ENCODE results near the gene BNIP3.
"Not testable (repeated sequence)": the region's sequence is repeated elsewhere in the genome, so short reads cannot be mapped to it uniquely, and the experiment has no call there.

Gene BNIP3

DNA sequence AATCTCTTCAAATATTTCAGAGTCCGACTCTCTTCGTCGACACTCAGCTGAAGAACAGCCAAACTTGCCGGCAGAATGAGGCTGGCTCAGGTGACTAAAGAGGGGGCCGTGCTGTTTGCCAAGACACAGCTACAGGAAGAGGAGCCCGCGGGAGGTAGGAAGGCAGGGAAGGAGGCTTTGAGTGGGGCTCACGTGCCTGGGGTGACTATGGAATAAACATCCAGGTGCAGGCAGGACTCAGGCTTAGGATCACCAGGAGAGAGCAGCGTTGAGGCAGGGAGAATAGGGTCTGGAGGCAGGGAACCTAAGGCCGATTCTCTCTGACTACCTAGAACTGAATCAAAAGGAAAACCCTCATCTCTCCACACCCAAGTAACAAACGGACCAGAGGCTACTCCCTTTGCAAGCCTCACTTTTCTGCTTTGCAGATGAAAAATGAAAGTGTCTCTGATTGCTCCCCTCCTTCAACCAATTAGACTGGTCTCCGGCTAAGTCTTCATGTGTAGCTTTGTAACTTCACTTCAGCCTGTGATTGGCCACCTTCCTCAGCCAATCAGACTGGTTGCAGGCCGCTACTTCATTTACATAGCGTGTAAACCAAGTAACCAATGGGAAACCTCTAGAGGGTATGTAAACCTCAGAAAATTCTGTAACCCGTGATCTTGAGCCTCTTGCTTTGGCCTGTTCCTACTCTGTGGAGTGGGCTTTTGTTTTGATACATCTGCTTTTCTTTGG is 19.7 kb upstream of the BNIP3 start:
- DNase-seq (ENCODE audit: low read depth in 2 of 2): no peak

DNA sequence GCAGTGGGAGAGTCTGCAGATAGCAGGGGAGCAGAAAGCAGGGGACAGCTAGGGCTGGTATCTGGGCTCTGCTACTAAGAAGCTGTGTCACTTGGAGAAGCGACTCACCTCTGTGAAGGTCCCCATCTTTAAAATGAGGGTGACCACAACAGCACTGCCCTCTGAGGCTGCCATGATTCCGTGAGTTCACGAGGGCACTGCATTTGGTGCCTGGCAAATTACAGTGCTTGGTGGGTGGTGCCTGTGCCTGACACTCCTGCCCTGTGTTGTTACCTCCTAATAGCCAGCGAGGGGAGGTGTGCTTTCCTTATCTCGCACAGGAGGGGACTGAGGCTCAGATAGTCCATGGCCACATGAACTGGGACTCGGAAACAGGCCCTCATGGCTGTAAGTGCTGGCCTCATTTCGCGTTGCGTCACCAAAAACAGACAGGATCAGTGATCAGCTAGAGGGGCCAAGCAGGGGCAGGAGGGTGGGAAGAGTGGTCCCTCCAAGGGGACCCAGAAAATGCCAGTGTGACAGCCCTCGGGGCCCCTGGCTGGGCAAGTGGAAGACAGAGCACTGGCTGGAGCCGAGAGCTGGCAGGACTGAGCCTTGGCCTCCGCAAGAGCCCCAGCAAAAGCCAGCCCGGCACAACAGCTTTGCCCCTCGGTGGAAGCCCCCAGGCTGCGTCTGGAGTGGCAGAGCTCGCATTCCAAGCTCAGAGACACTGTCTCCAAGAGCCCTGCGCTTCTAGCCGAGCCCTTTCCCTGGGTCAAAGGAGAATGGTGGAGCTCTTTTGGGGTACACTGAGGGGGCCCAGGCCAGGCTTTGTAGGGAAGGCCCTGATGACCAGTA is 17.3 kb upstream of the BNIP3 start:
- DNase-seq (ENCODE audit: low read depth in 2 of 2): no peak

DNA sequence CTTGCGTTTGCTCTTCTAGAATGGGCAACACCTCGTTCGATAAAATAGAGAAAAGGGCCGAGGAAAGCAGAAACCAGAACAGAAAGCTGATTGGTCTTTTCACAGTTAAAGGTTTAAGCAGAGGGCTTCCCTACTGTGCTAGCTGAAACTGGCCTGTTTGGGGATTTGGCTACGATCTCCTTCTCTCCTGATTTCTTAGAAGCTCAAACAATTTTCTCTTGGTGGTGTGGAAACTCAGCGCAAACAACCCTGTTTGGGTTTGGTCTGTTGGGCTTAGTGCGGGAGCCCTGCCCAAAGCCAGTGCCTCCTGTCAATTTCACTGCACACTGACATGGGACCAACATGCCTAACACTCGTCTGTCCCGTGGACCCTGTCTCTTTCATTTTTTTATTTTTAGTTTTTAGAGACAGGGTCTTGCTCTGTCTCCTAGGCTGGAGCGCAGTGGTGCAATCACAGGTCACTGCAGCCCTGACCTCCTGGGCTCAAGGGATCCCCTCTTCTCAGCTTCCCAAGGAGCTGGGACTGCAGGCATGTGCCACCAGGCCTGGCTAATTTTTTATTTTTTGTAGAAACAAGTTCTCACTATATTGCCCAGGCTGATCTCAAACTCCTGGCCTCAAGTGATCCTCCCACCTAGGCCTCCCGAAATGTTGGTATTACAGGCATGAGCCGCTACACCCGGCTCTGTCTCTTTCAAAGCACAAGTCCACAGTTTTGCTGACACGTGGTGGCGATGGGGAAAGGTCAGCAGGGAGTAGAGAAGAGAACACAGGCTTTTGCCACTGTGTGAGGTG is 16.5 kb upstream of the BNIP3 start:
- DNase-seq (ENCODE audit: low read depth in 2 of 2): no peak

DNA sequence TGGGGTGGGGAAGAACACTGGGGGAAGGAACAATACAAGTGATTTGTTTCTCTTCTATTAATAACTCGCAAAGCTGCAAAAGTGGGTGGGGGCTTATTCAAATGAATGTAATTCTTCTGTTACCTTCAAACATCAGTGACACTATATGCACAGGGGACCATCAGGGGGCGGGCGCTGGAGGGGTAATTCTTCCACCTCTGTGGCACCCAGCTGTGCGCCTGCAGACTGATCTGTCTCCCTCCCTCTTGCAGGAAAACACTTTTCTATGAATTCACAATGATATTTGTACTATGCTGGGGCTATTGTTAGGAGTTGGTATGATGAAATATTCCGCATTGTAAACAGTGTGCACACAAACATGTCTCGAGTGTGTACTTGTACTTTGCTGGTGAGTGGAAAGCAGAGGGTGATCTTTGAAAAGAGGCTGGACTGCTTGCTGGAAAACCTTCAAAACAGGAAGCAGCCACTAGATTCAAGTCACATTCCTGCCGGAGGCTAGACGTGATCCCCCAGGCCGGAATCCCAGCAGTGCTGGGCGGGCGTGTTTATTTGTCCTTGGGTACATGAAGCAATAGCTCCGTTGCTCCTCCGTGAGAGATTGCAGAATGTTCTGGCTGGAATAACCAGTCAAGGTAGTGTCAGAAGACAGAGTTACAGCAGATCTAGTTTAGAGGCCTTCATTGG is 15.8 kb upstream of the BNIP3 start:
- no peak for DNase-seq (ENCODE audit: low read depth in 2 of 2)

DNA sequence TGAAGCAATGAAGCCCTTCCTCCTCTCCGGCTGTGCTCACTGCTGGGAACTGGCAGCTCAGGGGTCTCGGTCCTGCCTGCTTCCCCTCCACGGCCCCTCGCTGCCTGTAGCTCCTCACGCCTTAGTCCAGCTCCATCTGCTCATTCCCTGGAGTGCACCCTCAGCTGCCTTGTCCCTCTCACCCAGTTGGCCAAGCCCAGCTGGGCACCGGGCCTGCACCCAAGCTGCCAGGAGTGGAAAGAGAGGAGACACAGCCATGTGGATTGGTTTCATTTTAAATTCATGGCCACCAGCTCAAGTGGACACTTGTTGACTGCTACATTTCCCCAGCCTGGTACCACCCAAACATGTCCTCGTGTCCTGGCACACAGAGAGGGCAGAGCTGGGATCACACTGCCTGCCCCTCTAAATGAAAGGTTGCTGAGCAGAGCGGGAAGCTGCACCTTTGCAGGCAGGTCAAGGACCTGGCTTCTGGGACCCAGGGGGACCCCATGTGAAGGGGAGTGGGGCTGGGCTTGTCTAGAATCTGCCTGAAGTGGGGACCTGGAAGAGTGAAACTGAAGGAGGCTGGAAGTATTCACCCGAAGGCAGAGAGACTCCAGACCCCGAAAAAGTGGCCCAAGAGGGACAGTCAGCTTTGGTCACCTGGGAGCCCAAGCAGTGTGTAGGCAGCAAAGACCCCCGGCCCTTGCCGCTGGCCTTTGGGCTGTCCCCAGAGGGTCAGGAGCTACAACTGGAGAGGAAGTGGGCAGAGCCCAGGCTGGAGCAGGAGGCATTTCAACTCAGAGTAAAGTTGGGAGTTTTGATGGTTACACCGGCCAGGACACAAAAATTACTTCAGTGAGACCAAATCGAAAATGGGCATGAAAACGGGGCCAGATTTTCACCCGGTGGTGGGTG is 15.0 kb upstream of the BNIP3 start:
- DNase-seq (ENCODE audit: low read depth in 2 of 2): no peak

DNA sequence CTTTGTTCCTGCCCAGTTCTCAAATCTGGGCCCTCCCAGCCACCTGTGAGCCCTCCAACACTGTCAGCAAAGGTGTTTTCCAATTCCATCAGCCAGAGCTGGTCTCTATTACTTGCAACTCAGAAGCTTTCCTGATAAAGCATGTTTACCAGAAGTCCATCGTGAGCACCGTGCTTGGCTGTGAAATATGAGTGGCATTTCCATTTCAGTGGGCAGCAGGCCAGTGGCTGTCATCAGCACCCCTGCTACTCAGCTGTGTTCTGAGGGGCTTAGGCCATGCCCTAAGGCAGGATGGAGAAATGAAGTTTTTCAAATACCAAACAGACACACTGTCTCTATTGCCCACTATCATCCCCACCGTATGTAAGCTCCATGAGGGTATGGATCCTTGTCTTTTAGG is 12.7 kb upstream of the BNIP3 start:
- no peak for DNase-seq (ENCODE audit: low read depth in 2 of 2)

DNA sequence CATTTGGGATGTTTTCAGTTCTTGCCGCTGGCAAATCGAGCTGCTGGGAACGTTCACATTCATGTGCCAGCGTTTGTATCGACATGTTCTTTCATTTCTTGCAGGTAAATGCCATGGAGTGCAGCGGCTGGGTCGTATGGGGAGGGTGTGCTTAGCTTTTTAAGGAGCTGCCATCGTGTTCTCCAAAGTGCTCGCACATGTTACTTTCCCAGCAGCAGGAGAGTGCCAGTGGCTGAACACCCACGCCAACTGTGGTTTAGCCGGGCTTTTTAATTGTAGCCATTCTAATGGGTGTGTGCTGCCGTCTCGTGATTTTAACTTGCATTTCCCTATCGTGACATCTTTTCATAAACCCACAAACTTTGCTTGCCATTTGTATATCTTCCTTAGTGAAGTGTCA is 11.6 kb upstream of the BNIP3 start:
- DNase-seq (ENCODE audit: low read depth in 2 of 2): no peak

DNA sequence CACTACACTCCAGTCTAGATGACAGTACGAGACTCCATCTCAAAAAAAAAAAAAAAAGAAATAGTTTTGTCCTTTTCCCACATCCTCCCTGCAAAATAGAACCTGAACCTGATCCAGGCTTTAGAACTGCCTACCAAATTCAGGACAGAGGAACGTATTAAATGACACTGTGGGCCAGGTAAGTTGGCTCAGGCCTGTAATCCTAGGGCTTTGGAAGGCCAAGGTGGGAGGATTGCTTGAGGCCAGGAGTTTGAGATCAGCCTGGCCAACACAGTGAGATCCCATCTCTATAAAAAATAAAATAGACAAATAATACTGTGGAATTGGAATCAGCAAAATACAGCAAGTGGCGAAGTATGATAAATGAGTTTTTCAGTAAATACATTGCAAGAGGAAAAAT is 10.0 kb upstream of the BNIP3 start:
- no peak for DNase-seq (ENCODE audit: low read depth in 2 of 2)

DNA sequence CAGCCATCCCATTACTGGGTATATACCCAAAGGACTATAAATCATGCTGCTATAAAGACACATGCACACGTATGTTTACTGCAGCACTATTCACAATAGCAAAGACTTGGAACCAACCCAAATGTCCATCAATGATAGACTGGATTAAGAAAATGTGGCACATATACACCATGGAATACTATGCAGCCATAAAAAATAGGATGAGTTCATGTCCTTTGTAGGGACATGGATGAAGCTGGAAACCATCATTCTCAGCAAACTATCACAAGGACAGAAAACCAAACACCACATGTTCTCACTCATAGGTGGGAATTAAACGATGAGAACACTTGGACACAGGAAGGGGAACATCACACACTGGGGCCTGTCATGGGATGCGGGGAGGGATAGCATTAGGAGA is 6.1 kb upstream of the BNIP3 start:
- not testable (repeated sequence) for DNase-seq (ENCODE audit: low read depth in 2 of 2)

DNA sequence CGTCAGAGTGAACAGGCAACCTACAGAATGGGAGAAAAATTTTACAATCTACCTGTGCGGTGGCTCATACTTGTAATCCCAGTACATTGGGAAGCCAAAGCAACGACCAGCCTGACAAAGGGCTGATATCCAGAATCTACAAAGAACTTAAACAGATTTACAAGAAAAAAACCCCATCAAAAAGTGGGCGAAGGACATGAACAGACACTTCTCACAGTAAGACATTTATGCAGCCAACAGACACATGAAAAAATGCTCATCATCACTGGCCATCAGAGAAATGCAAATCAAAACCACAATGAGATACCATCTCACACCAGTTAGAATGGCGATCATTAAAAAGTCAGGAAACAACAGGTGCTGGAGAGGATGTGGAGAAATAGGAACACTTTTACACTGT is 5.6 kb upstream of the BNIP3 start:
- DNase-seq (ENCODE audit: low read depth in 2 of 2): not testable (repeated sequence)

DNA sequence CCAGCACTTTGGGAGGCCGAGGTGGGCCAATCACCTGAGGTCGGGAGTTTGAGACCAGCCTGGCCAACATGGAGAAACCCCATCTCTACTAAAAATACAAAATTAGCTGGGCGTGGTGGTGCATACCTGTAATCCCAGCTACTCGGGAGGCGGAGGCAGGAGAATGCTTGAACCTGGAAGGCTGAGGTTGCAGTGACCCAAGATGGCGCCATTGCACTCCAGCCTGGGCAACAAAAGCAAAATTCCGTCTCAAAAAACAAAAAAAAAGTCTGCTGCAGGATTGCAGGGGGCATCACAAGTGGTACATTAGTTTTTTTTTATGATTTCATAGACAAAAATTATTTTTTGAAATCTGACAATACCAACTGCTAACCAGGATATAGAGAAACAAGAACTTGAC is 5.1 kb upstream of the BNIP3 start:
- not testable (repeated sequence) for DNase-seq (ENCODE audit: low read depth in 2 of 2)

DNA sequence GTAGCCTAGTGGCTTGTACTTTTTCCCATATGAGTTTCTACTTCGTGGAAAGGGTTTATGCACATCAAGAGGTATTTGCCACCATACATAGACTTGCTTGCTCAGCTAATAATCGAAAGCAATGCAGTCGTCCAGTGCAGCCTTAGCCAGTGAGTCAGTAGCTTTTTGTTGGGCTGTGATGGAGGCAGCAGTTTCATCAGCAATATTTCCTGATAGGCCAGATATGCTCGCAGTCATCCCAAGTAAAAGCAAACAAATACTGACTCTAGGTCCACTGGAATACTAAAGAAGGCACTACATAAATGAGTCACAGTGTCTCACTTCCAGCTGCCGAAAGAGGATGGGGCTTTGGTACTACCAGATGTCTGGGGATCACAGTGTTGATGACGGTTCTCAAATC is 2.1 kb upstream of the BNIP3 start:
- no peak for DNase-seq (ENCODE audit: low read depth in 2 of 2)

DNA sequence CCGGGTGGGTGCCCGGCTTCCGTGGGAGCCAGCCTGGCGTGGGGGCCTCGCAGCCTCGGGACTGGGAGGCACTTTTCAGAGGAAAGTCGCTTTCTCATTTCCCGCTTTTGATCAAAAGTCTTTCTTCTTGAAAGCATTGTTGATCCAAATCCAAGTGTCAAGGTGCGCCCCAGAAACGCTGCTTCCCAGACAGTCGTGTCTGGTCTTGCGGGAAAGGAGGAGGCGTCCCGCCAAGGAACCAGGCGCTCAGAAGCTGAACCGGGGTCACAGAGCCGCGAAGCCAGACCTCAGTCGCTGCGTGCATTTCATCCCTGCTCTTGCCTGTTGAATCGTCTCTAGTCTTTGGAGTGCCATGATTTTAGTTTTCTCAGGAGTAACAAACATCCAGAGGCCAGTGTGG is 1.1 kb upstream of the BNIP3 start:
- DNase-seq (ENCODE audit: low read depth in 2 of 2): no peak

DNA sequence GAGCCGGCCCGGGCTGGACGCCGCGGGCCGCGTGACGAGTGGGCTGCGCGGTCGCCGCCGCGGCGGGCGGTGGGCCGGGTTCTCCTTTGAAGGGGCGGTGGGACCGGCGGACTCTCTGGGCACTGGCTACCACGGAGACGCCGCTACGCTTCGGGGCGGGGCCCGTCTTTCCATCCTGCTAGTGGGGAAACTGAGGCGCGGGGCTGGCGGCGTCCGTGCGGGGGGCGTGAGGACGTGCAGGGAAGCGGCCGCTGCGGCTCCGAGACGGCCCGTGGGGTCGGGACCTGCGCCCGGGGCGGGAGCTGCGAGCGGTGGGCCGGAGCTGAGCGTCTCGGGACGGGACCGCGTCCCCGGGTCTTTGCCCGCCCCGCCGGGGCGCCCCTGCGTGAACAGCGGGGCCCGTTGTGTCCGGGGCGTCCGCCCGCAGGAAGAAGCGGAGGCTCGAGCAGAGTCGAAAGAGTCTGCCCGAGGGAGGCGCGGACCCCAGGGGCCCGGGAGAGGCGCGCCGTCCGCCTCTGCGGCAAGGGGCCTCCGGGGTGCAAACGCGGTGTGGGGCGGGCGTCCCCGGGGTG is 548 bp upstream of the BNIP3 start:
- no peak for DNase-seq (ENCODE audit: low read depth in 2 of 2)

DNA sequence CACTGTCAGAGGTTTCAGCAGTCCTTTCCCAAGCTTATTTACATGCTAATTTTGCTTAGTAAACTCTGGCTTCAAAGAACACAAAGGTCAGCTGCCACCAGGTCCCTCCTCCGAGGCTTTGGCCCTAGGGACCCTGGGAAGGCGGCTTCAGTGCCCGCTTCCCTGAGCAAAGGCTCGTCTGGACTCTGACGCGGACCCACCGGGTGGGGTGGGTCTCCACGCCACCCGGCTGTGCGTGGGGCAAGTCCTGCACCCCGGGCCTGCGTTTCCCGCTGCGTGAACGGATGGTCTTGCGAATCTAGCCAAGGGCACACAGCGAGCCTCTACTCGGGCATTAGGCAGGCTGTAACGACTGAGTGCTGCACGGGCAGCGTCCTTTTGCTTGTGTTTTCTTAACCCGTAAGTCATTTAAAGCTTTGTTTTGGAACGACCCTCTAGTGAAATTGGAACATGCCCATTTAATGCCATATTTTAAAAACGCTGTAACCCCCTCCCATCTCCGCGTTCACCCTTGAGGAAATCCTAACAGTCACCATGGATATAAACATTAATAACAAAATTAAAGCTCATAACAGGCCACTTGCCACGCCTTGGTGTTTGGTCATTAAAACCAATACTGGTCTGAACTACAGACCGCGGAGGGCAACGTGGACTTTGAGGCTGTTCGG is 828 bp downstream of the BNIP3 start:
- no peak for DNase-seq (ENCODE audit: low read depth in 2 of 2)

DNA sequence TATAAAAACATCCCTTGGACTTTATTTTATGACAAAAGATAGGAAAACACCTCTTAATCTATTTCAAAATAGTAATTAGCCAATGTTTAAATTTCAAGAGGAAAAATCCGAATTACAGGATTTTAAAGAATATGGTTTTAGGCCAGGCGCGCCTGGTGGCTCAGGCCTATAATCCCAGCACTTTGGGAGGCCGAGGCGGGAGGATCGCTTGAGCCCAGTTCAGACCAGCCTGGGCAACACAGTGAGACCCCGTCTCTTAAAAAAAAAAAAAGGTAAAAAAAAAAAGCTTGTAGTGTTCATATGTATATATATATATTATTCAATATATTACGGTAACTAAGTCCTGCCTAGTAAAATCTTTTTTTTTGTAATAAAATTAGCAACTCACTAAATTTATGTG is 1.4 kb downstream of the BNIP3 start:
- DNase-seq (ENCODE audit: low read depth in 2 of 2): no peak

DNA sequence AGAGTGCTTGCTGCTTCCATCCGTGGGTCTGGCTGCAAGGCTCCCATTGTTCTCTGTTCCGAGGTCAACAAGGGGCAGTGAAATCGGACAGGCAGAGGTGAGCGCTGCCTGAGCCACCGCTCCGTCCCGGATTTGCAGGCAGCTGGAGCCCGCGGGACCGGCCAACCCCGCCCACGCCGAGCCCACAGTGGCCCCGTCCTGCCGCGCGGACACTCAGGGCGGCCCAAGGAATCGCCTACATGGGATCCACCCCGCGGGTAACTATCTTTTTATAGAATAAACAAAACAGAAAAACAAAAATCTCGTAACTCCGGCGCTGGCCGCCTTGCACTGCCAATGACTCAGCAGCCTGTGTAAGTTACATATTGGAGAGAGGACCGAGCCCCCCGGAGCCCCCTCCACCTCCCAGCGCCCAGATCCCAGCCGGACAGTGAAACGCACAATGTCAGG is 1.9 kb downstream of the BNIP3 start:
- DNase-seq (ENCODE audit: low read depth in 2 of 2): no peak

DNA sequence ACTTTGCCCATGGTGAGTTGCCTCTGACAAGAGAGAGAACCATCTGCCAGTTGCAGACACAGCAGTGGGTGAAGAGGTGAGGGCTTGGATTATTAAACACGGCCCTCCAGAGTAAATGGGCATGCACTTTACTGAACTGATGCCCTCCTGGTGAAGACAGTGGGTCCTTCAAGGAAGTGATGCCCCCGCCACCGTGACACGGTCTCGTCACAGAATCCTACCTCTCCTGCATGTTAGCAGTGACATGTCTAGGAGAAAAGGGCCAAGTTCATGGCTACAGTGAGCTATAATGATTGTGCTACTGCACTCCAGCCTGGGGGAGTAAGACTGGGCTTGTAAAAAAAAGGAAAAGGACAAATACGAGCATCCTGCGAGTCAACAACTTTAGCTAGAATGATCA is 2.4 kb downstream of the BNIP3 start:
- no peak for DNase-seq (ENCODE audit: low read depth in 2 of 2)

DNA sequence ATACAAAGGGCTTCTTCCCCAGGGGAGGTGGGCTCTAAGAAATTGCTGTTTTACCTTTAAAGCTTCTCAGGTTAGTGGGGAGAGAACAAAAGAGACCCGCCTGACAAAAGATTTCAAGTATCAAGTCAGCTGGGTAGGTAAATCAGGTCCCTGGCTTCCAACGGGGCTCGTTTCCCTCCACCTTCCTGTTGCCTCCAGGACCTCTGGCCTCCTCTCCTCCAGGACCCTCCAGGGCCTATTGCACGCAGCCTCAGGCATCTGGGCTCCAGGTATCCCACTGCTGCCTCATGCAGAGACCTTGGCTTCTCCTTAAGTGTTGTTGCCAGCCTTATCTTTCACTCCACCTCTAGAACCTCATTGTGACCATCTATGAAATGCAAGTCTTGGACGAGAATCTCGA is 2.9 kb downstream of the BNIP3 start:
- DNase-seq (ENCODE audit: low read depth in 2 of 2): no peak

DNA sequence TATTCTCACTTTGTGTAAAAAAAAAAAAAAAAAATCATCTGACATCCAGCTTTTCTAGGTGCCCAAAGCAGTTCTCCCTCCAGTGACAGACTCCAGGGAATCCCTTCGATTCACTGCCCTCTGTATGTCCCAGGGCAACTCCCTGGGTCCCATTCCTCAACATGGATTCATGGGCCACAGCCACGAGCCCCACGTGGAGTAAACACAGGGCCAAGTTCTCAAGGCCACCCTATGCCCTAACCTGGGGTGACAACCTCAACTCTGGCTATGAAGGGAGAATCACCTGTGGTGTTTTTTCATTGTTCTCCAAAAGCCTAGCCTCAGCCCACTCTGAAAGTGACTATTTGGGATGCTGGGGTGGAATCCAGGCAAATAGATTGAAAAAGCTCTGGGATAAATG is 3.4 kb downstream of the BNIP3 start:
- no peak for DNase-seq (ENCODE audit: low read depth in 2 of 2)

Measured in stimulated activated CD4-positive, alpha-beta T cell treated with anti-CD3 and anti-CD28 coated beads, Interleukin-4, amount 100 ng/mL, for 48 hours (primary cell).